CD4-positive, alpha-beta T cell (primary cell): ENCODE results near the gene SLC23A2. TPM values are rescaled to one million over a fixed set of nuclear protein-coding genes. Genes with fewer than 3 reads are reported as not detected.
"Not testable (repeated sequence)": the region's sequence is repeated elsewhere in the genome, so short reads cannot be mapped to it uniquely, and the experiment has no call there.

Experiments
- ATAC-seq: fragments of 200-7000 bp; cut with Tn5 transposase; one replicate; pipeline ENCODE4 v1.10.0; 2022; ENCODE audit warnings: mild to moderate bottlenecking; ENCODE audit not compliant: poor library complexity
- CTCF ChIA-PET: fragments of 350-600 bp; sonication (Branson Sonifier 250); formaldehyde crosslinking; loops from one replicate; lab custom pipeline; 2021; ENCODE audit warnings: antibody characterized with exemption, inconsistent platforms; lab: Charles Lee
- POLR2A ChIA-PET: fragments of 350-600 bp; sonication (Branson Sonifier 250); formaldehyde crosslinking; loops from one replicate; lab custom pipeline; 2021; ENCODE audit warnings: antibody characterized with exemption, inconsistent platforms; lab: Charles Lee
- DNase-seq, 14 experiments: peaks; one replicate each; pipeline ENCODE4 v3.0.0-alpha.2; 2013 to 2020; ENCODE audit warnings: mixed read lengths in 2 of 14
- H3K27ac ChIP-seq, 2 donors: one replicate each; pipeline versions ENCODE4 v1.5.1 to v1.7.0; 2013; ENCODE audit warnings: low read length in 2 of 2, low read depth in 1 of 2, mild to moderate bottlenecking in 1 of 2
- H3K27me3 ChIP-seq, 2 experiments: 1 replicate in 1 of 2; 2 replicates in 1 of 2; pipeline versions ENCODE4 v1.6.1 to v1.7.0; 2013; ENCODE audit warnings: low read length in 2 of 2, control low read depth in 1 of 2, mild to moderate bottlenecking in 1 of 2, moderate library complexity in 1 of 2; ENCODE audit not compliant: insufficient read depth in 2 of 2, control insufficient read depth in 1 of 2
- H3K36me3 ChIP-seq: one replicate; pipeline ENCODE4 v1.6.1; 2013; ENCODE audit warnings: low read length, control low read depth; ENCODE audit not compliant: insufficient read depth
- H3K4me1 ChIP-seq: one replicate; pipeline ENCODE4 v1.6.1; 2013; ENCODE audit warnings: low read length, control low read depth; ENCODE audit not compliant: insufficient read depth
- H3K4me3 ChIP-seq: one replicate; pipeline ENCODE4 v1.5.1; 2013; ENCODE audit warnings: mild to moderate bottlenecking, low read length, moderate library complexity
- H3K9me3 ChIP-seq, 2 experiments: 1 replicate in 1 of 2; 2 replicates in 1 of 2; pipeline versions ENCODE4 v1.6.1 to v1.7.0; 2013; ENCODE audit warnings: low read length in 2 of 2, mild to moderate bottlenecking in 2 of 2, control low read depth in 1 of 2, moderate library complexity in 1 of 2; ENCODE audit not compliant: control insufficient read depth in 1 of 2, insufficient read depth in 1 of 2
- H3K27ac Mint-ChIP-seq: one replicate; pipeline ENCODE4 v1.8.0; 2020; ENCODE audit warnings: mixed read lengths
- H3K27me3 Mint-ChIP-seq: one replicate; pipeline ENCODE4 v1.8.0; 2021; ENCODE audit warnings: mixed read lengths
- H3K36me3 Mint-ChIP-seq: one replicate; pipeline ENCODE4 v1.8.0; 2021; ENCODE audit warnings: low read depth, mixed read lengths
- H3K4me1 Mint-ChIP-seq: one replicate; pipeline ENCODE4 v1.8.0; 2021; ENCODE audit warnings: low read depth, mixed read lengths
- H3K4me3 Mint-ChIP-seq: one replicate; pipeline ENCODE4 v1.8.0; 2020; ENCODE audit warnings: mild to moderate bottlenecking, mixed read lengths
- H3K9me3 Mint-ChIP-seq: one replicate; pipeline ENCODE4 v1.8.0; 2020; ENCODE audit warnings: mixed read lengths
- intact Hi-C, 2 experiments: fragments of 100-400 bp; cut with DNase I in 1 of 2; cut with micrococcal nuclease in 1 of 2; formaldehyde crosslinking; loops; one replicate each; pipeline versions ENCODE4 v1.15.1 to v1.9.0; 2023 to 2025; cut with DNase I, micrococcal nuclease
- total RNA-seq, 174 experiments: library from RNA in 2 of 174; stranded (reverse) in 2 of 174; gene quantifications; one replicate each; pipeline ENCODE4 v1.2.3 and lab custom pipeline; 2021 to 2026
- TF ChIP-seq, protein P1 (sequence below): fragments of 200-600 bp; IDR thresholded peaks from one replicate; pipeline ENCODE4 v1.8.0; 2022; ENCODE audit warnings: antibody characterized with exemption, mild to moderate bottlenecking

Gene SLC23A2
- total RNA-seq, 2 experiments from 2014 or later, result 22.8 to 23.0 TPM

DNA sequence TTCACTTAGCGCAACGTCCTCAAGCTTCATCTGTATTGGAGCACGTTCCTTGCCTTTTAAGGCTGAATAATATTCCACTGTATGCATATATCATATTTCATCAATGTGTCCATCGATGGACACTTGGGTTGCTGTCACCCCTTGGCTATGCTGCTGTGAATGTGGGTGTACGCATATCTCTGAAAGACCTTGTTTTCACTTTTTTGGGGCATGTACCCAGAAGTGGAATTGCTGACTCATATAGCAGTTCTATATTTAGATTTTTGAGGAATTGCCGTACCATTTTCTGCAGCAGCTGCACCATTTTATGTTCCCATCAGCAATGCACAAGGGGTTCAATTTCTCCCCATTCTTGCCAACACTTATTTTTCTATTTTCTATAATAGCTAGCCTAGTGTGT lies 22.8 kb upstream of the SLC23A2 start:
- CTCF ChIA-PET, result no interaction called here
- no peaks in the 10 kb centered on the region for H3K27me3 ChIP-seq
- intact Hi-C loops, result no loop called here
- TF ChIP-seq, protein P1, sequence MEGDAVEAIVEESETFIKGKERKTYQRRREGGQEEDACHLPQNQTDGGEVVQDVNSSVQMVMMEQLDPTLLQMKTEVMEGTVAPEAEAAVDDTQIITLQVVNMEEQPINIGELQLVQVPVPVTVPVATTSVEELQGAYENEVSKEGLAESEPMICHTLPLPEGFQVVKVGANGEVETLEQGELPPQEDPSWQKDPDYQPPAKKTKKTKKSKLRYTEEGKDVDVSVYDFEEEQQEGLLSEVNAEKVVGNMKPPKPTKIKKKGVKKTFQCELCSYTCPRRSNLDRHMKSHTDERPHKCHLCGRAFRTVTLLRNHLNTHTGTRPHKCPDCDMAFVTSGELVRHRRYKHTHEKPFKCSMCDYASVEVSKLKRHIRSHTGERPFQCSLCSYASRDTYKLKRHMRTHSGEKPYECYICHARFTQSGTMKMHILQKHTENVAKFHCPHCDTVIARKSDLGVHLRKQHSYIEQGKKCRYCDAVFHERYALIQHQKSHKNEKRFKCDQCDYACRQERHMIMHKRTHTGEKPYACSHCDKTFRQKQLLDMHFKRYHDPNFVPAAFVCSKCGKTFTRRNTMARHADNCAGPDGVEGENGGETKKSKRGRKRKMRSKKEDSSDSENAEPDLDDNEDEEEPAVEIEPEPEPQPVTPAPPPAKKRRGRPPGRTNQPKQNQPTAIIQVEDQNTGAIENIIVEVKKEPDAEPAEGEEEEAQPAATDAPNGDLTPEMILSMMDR, result no peak
- Mint-ChIP-seq H3K27me3 (no peaks in the 10 kb centered on the region), H3K9me3 (no peaks in the 10 kb centered on the region), H3K36me3 (no peaks in the 10 kb centered on the region), H3K27ac (no peak overlapping the region), H3K4me1 (no peaks in the 10 kb centered on the region), H3K4me3 (no peak overlapping the region)
- POLR2A ChIA-PET, result no interaction called here
- H3K36me3 ChIP-seq, result no peaks in the 10 kb centered on the region
- H3K27ac ChIP-seq, result no peak overlapping the region
- DNase-seq (no peak), ATAC-seq (no peak)
- H3K4me1 ChIP-seq, result no peaks in the 10 kb centered on the region
- H3K4me3 ChIP-seq, result no peak overlapping the region
- no peaks in the 10 kb centered on the region for H3K9me3 ChIP-seq

DNA sequence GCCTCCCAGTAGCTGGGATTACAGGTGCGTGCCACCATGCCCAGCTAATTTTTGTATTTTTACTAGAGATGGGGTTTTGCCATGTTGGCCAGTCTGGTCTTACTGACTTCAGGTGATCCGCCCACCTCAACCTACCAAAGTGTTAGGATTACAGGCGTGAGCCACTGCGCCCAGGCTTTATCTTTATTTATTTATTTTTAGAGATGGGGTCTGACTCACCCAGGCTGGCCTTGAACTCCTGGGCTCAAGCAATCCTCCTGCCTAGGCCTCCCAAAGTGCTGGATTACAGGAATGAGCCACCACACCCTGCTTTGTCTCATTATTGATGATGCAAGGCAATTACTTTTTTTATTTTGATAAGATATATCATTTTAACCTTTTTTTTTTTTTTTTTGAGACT lies 21.9 kb upstream of the SLC23A2 start:
- H3K27ac ChIP-seq, H3K4me1 ChIP-seq, H3K36me3 Mint-ChIP-seq, H3K9me3 ChIP-seq, CTCF ChIA-PET, intact Hi-C loops, H3K4me3 ChIP-seq, H3K9me3 Mint-ChIP-seq, H3K27me3 Mint-ChIP-seq, H3K4me3 Mint-ChIP-seq, H3K4me1 Mint-ChIP-seq, ATAC-seq, DNase-seq, H3K27ac Mint-ChIP-seq, POLR2A ChIA-PET, H3K27me3 ChIP-seq, H3K36me3 ChIP-seq: not testable (repeated sequence)

DNA sequence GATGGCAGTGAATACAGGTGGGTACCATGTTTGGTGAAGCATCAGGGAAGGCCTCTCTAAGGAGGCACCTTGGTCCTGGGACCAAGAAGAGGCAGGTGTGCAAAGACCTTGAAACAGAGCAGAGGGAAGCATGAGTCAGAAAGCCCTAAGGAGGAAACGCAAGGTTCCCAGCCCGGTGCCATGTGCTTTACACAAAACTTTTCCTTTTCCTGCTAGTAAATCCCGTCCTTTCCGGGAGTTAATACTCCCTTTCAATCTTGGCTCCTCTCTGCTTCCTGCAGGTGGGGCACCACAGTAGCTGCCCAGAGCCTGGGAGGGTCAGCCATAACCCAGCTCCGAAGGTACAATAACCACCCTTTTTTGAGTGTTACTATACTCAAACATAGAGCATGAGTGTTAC lies 19.4 kb upstream of the SLC23A2 start:
- H3K9me3 ChIP-seq, result no peaks in the 10 kb centered on the region
- ChIA-PET POLR2A (no interaction called here), CTCF (no interaction called here)
- intact Hi-C loops, result no loop called here
- TF ChIP-seq, protein P1, result no peak
- H3K4me3 ChIP-seq, result no peak overlapping the region
- H3K4me3 Mint-ChIP-seq, result no peak overlapping the region
- ATAC-seq, result no peak
- no peak for DNase-seq
- no peaks in the 10 kb centered on the region for H3K9me3 Mint-ChIP-seq
- no peaks in the 10 kb centered on the region for H3K4me1 ChIP-seq
- no peaks in the 10 kb centered on the region for H3K27me3 ChIP-seq
- no peaks in the 10 kb centered on the region for H3K27me3 Mint-ChIP-seq
- H3K4me1 Mint-ChIP-seq, result no peaks in the 10 kb centered on the region
- H3K36me3 ChIP-seq, result no peaks in the 10 kb centered on the region
- no peak overlapping the region for H3K27ac Mint-ChIP-seq
- H3K36me3 Mint-ChIP-seq, result no peaks in the 10 kb centered on the region
- no peak overlapping the region for H3K27ac ChIP-seq

DNA sequence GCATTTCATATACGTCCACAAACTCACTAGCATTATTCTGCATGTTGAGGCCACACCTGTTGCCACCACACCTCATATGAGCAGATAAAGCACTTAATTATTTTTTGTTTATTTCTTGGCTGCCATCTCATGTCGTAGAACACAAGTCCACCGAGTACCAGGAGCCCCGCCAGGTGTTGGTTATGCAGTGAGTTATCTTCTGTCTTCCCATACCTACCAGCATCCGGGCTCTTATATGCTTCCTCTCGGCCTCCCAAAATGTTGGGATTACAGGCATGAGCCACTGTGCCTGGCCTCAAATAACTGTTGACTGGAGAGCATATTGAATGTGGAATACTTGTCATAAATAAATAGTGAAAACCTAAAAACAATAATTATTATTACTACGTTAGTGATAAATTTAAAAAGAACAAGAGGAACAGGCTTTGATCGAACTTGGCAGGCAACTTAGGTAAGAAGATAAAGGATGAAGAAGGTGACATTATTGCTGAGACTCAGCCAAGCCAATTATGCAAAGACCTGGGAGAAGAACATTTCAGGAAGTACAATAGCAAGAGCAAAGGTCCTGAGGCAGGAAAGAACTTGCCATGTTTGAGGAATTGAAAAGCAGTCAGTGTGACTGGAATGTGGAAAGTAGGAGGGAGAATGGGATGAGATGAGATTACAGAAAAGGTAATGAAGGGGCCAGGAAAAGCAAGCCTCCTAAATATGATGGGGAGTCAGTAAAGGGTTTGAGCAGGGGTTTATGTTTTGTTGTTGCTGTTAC lies 12.6 kb upstream of the SLC23A2 start:
- DNase-seq (no peak), ATAC-seq (no peak)
- Histone ChIP-seq H3K27ac (no peak overlapping the region), H3K4me1 (peaks cover 5% of the 10 kb centered on the region), H3K27me3 (no peaks in the 10 kb centered on the region), H3K9me3 (no peaks in the 10 kb centered on the region), H3K4me3 (no peak overlapping the region), H3K36me3 (no peaks in the 10 kb centered on the region)
- POLR2A ChIA-PET, result no interaction called here
- Mint-ChIP-seq H3K9me3 (no peaks in the 10 kb centered on the region), H3K4me1 (peaks cover 6% of the 10 kb centered on the region), H3K27ac (no peak overlapping the region), H3K36me3 (no peaks in the 10 kb centered on the region), H3K4me3 (no peak overlapping the region), H3K27me3 (no peaks in the 10 kb centered on the region)
- CTCF ChIA-PET, result no interaction called here
- TF ChIP-seq, protein P1, result no peak
- intact Hi-C loops, result no loop called here
